ENCODE measurements around the gene EPS15. TPM values are rescaled to one million over a fixed set of nuclear protein-coding genes. Genes with fewer than 3 reads are reported as not detected.

The EPS15 gene
- total and polyA plus RNA-seq, 10 of the 15 experiments (the other 5 are each of a cell fraction or from before 2014, with no cell fraction given): 24.7 to 87.8 (median 56.3) TPM

DNA sequence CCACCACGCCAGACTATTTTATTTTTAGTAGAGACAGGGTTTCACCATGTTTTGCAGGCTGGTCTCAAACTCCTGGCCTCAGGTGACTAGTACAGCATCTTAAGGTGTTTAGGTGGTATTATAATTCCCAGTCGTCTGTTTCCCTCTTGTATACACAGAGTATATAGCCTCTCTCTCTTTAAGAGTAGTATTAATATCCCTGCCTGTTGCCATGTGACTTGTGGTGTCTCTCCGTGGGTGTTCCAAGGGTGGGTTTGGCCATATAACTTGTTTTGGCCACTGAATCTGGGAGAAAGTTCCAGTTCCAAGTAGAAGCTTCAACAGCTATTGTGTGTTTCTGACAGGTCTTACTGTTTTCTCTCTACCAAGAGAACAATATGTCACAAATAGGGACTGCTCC is 29.6 kb downstream of the EPS15 start:
- peaks cover 83% of the 10 kb centered on the region for H3K79me2 ChIP-seq (ENCODE audit: control insufficient read depth, insufficient read depth, low read length)
- H3K36me3 ChIP-seq (ENCODE audit: control insufficient read depth in 2 of 2, insufficient read depth in 2 of 2, low read length in 1 of 2): peaks cover 0 to 4% of the 10 kb centered on the region in 2 experiments; a peak in 1 of 4 replicates
- no peak overlapping the region for H2AFZ ChIP-seq (ENCODE audit: control insufficient read depth, low read depth, low read length)
- DNase-seq (ENCODE audit: low read depth, low spot score): no peak
- intact Hi-C loops (cut with micrococcal nuclease; ENCODE audit: unreplicated experiment): no loop called here
- no peak for FAIRE-seq
- no peak for ATAC-seq
- H3K27me3 ChIP-seq (replicated peaks in 1 of 2; ENCODE audit: control insufficient read depth in 2 of 2, insufficient read depth in 2 of 2, low read length in 1 of 2): no peaks in the 10 kb centered on the region
- ChIA-PET SMC1A (ENCODE audit: uncharacterized antibody, unreplicated experiment) (interaction anchor here (0.7 to 3.6 kb wide), 13 partner anchors 7 to 48 kb away, joined by 3 to 25 read pairs (median 7); partner anchors contain the start of gene EPS15), RAD21 (ENCODE audit: unreplicated experiment) (interaction anchor here (0.7 to 3.4 kb wide), 14 partner anchors 8 to 237 kb away, joined by 3 to 20 read pairs (median 4); partner anchors contain the start of gene EPS15), POLR2A (interaction anchor here (0.6 to 1.0 kb wide), 5 partner anchors 11 to 1511 kb away, joined by 3 to 4 read pairs (median 3); no protein-coding TSS in a partner anchor), CTCF (interaction anchor here (0.9 to 1.5 kb wide), 5 partner anchors 10 to 41 kb away, joined by 3 to 5 read pairs (median 4); no protein-coding TSS in a partner anchor)
- BruUV-seq (replicated peaks): no TSS peak
- H3K4me1 ChIP-seq (ENCODE audit: control insufficient read depth, insufficient read depth, low read length): peaks cover 32% of the 10 kb centered on the region
- WGBS (ENCODE audit: insufficient coverage, insufficient replicate concordance, low lambda C conversion rate, missing lambda C conversion rate): 79% methylated on average over 3 of the region's 3 CpGs
- no peak overlapping the region for H3K27ac ChIP-seq (ENCODE audit: control insufficient read depth, insufficient read depth)
- H3K4me2 ChIP-seq (ENCODE audit: control insufficient read depth, insufficient read depth): no peak overlapping the region
- no peaks in the 10 kb centered on the region for H4K20me1 ChIP-seq (ENCODE audit: control insufficient read depth, insufficient read depth)
- in situ Hi-C loops (cut with MboI): no loop called here
- no peak overlapping the region for H3K4me3 ChIP-seq
- no peak for TF ChIP-seq MTA2 (IDR thresholded peaks at IDR 0.05; ENCODE audit: low read depth)
- no peak for TF ChIP-seq CHD1 (IDR thresholded peaks at IDR 0.05; ENCODE audit: low read depth, low read length)
- TF ChIP-seq SMAD5 (IDR thresholded peaks at IDR 0.05; ENCODE audit: low read depth): no peak
- no peak for TF ChIP-seq SREBF1 (IDR thresholded peaks at IDR 0.05; ENCODE audit: low read length)
- peaks cover 2% of the 10 kb centered on the region; the same call in 2 of the 3 replicates for H3K9me3 ChIP-seq (replicated peaks; ENCODE audit: control insufficient read depth, insufficient read depth, low read length)
- no peak overlapping the region for H3K9ac ChIP-seq (ENCODE audit: control insufficient read depth, insufficient read depth, low read length)

DNA sequence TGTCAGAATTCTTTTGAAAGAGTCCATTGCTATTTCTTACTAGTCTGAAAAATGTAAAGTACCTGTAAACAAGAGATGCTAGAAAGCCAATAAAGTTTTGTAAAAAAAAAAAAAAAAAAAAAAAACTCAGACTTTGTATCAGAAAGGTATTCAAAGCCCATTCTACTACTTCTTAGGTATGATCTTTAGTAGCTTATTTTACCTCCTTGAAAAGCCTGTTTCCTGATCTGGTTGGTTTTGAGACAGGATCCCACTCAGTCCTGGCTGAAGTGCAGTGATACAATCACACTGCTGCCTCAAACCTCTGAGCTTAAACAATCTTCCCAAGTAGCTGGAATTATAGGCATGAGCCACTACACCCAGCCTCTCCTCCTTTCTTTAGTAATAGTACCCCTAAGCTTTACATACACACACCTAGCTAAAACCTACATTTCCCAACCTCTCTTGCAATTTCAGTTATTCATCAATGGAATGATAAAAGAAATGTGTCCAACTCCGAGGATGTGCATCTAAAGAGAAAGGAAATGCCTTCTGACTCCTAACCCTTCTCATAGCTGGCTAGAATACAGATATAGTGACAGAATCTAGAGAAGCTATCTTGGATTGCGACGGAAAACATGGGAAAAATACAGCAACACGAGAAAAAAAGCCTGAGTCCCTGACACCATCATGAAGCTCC is 30.6 kb downstream of the EPS15 start:
- POLR2A ChIA-PET: interaction anchor here (0.7 to 1.9 kb wide), 11 partner anchors 9 to 404 kb away, joined by 3 to 6 read pairs (median 4); partner anchors contain the start of gene EPS15
- no peak overlapping the region for H3K4me3 ChIP-seq
- H3K9me3 ChIP-seq (replicated peaks; ENCODE audit: control insufficient read depth, insufficient read depth, low read length): peaks cover 2% of the 10 kb centered on the region; the same call in 2 of the 3 replicates
- H3K4me1 ChIP-seq (ENCODE audit: control insufficient read depth, insufficient read depth, low read length): peaks cover 23% of the 10 kb centered on the region
- no TSS peak for BruUV-seq (replicated peaks)
- no peaks in the 10 kb centered on the region for H3K27me3 ChIP-seq (replicated peaks in 1 of 2; ENCODE audit: control insufficient read depth in 2 of 2, insufficient read depth in 2 of 2, low read length in 1 of 2)
- WGBS (ENCODE audit: insufficient coverage, insufficient replicate concordance, low lambda C conversion rate, missing lambda C conversion rate): 97% methylated on average over 4 of the region's 4 CpGs
- no peak for DNase-seq (ENCODE audit: low read depth, low spot score)
- in situ Hi-C loops (cut with MboI): no loop called here
- intact Hi-C loops (cut with micrococcal nuclease; ENCODE audit: unreplicated experiment): no loop called here
- peaks cover 82% of the 10 kb centered on the region for H3K79me2 ChIP-seq (ENCODE audit: control insufficient read depth, insufficient read depth, low read length)
- SMC1A ChIA-PET (ENCODE audit: uncharacterized antibody, unreplicated experiment): interaction anchor here (0.6 to 3.6 kb wide), 18 partner anchors 8 to 459 kb away, joined by 3 to 25 read pairs (median 6); partner anchors contain the start of gene EPS15
- no peak for ATAC-seq
- no peak overlapping the region for H2AFZ ChIP-seq (ENCODE audit: control insufficient read depth, low read depth, low read length)
- H4K20me1 ChIP-seq (ENCODE audit: control insufficient read depth, insufficient read depth): no peaks in the 10 kb centered on the region
- no peak overlapping the region for H3K9ac ChIP-seq (ENCODE audit: control insufficient read depth, insufficient read depth, low read length)
- peak overlapping the region; percentile 26 for H3K4me2 ChIP-seq (ENCODE audit: control insufficient read depth, insufficient read depth)
- CTCF ChIA-PET: interaction anchor here (0.7 to 1.7 kb wide), 11 partner anchors 9 to 253 kb away, joined by 3 to 5 read pairs (median 3); no protein-coding TSS in a partner anchor
- RAD21 ChIA-PET (ENCODE audit: unreplicated experiment): interaction anchor here (0.6 to 3.4 kb wide), 17 partner anchors 9 to 253 kb away, joined by 3 to 20 read pairs (median 3); partner anchors contain the start of gene EPS15
- FAIRE-seq: no peak
- H3K36me3 ChIP-seq (ENCODE audit: control insufficient read depth in 2 of 2, insufficient read depth in 2 of 2, low read length in 1 of 2): peaks cover 0 to 4% of the 10 kb centered on the region in 2 experiments; a peak in 1 of 4 replicates
- 0 out of 2 replicates have a peak overlapping the region, but pooled peaks have one; percentile 4 for H3K27ac ChIP-seq (ENCODE audit: control insufficient read depth, insufficient read depth)
- TF ChIP-seq NFXL1 (IDR thresholded peaks at IDR 0.05; ENCODE audit: borderline replicate concordance) (no peak), ZNF384 (IDR thresholded peaks at IDR 0.05; ENCODE audit: borderline replicate concordance, low read depth, low read length) (peak; percentile 100), ZNF217 (IDR thresholded peaks at IDR 0.05) (no peak)
- TF ChIP-seq, protein P1, sequence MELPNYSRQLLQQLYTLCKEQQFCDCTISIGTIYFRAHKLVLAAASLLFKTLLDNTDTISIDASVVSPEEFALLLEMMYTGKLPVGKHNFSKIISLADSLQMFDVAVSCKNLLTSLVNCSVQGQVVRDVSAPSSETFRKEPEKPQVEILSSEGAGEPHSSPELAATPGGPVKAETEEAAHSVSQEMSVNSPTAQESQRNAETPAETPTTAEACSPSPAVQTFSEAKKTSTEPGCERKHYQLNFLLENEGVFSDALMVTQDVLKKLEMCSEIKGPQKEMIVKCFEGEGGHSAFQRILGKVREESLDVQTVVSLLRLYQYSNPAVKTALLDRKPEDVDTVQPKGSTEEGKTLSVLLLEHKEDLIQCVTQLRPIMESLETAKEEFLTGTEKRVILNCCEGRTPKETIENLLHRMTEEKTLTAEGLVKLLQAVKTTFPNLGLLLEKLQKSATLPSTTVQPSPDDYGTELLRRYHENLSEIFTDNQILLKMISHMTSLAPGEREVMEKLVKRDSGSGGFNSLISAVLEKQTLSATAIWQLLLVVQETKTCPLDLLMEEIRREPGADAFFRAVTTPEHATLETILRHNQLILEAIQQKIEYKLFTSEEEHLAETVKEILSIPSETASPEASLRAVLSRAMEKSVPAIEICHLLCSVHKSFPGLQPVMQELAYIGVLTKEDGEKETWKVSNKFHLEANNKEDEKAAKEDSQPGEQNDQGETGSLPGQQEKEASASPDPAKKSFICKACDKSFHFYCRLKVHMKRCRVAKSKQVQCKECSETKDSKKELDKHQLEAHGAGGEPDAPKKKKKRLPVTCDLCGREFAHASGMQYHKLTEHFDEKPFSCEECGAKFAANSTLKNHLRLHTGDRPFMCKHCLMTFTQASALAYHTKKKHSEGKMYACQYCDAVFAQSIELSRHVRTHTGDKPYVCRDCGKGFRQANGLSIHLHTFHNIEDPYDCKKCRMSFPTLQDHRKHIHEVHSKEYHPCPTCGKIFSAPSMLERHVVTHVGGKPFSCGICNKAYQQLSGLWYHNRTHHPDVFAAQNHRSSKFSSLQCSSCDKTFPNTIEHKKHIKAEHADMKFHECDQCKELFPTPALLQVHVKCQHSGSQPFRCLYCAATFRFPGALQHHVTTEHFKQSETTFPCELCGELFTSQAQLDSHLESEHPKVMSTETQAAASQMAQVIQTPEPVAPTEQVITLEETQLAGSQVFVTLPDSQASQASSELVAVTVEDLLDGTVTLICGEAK (IDR thresholded peaks at IDR 0.05; ENCODE audit: borderline replicate concordance): peak; percentile 99
